IPS-20b (cell line): ENCODE data around the gene MZT2A.
"Not testable (repeated sequence)": the region's sequence is repeated elsewhere in the genome, so short reads cannot be mapped to it uniquely, and the experiment has no call there.

Source experiments
- H3K27ac ChIP-seq: one replicate; pipeline ENCODE4 v1.5.1; 2013; ENCODE audit warnings: low read length
- H3K27me3 ChIP-seq: 2 replicates; pipeline ENCODE4 v1.6.1; 2013; ENCODE audit warnings: mild to moderate bottlenecking, low read length, inconsistent platforms; ENCODE audit not compliant: insufficient read depth
- H3K36me3 ChIP-seq: 2 replicates; pipeline ENCODE4 v1.6.1; 2013; ENCODE audit warnings: low read depth, mild to moderate bottlenecking, inconsistent platforms, low read length, moderate library complexity; ENCODE audit not compliant: insufficient read depth
- H3K4me1 ChIP-seq: 2 replicates; pipeline ENCODE4 v1.6.1; 2013; ENCODE audit warnings: mild to moderate bottlenecking, control low read depth, inconsistent platforms, low read length, moderate library complexity; ENCODE audit not compliant: insufficient read depth
- H3K4me3 ChIP-seq: 2 replicates; pipeline ENCODE4 v1.5.1; 2013; ENCODE audit warnings: mild to moderate bottlenecking, low read length, inconsistent platforms
- H3K9ac ChIP-seq: 2 replicates; pipeline ENCODE4 v1.6.1; 2013; ENCODE audit warnings: low read depth, mild to moderate bottlenecking, inconsistent platforms, low read length, moderate library complexity
- H3K9me3 ChIP-seq: 2 replicates; pipeline ENCODE4 v1.6.1; 2013; ENCODE audit warnings: mild to moderate bottlenecking, low read depth, low read length, inconsistent platforms; ENCODE audit not compliant: insufficient read depth

Gene MZT2A

GRCh38 chr2:131451265-131451949 is 40.8 kb downstream of the MZT2A start:
- H3K4me3 ChIP-seq, H3K4me1 ChIP-seq, H3K36me3 ChIP-seq, H3K9me3 ChIP-seq, H3K27me3 ChIP-seq, H3K9ac ChIP-seq, H3K27ac ChIP-seq: not testable (repeated sequence)

DNA sequence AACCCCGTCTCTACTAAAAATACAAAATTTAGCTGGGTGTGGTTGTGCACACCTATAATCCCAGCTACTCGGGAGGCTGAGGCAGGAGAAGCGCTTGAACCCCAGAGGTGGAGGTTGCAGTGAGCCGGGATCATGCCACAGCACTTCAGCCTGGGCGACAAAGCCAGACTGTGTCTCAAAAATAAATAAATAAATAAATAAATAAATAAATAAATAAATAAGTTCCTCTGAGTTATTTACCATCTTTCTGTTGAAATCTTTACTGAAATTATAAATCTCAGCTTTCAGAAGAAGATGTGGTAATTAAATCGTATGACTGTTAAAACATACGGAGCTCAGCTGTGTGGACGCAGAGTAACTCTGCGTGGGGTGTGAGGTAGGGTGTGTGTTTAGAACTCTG is 44.2 kb downstream of the MZT2A start:
- not testable (repeated sequence) for H3K27me3 ChIP-seq, H3K36me3 ChIP-seq, H3K27ac ChIP-seq, H3K4me1 ChIP-seq, H3K9ac ChIP-seq, H3K4me3 ChIP-seq, H3K9me3 ChIP-seq

- Histone ChIP-seq H3K4me3 (no peak overlapping the region), H3K36me3 (no peaks in the 10 kb centered on the region), H3K27ac (no peak overlapping the region), H3K4me1 (no peaks in the 10 kb centered on the region), H3K9ac (no peak overlapping the region), H3K9me3 (no peaks in the 10 kb centered on the region), H3K27me3 (no peaks in the 10 kb centered on the region)
Observed at GRCh38 chr2:131445896-131446295, 46.3 kb downstream of the MZT2A start.

- not testable (repeated sequence) for H3K36me3 ChIP-seq, H3K27ac ChIP-seq, H3K4me3 ChIP-seq, H3K9me3 ChIP-seq, H3K9ac ChIP-seq, H3K4me1 ChIP-seq, H3K27me3 ChIP-seq
Observed at GRCh38 chr2:131445515-131445797, 46.7 kb downstream of the MZT2A start.

DNA sequence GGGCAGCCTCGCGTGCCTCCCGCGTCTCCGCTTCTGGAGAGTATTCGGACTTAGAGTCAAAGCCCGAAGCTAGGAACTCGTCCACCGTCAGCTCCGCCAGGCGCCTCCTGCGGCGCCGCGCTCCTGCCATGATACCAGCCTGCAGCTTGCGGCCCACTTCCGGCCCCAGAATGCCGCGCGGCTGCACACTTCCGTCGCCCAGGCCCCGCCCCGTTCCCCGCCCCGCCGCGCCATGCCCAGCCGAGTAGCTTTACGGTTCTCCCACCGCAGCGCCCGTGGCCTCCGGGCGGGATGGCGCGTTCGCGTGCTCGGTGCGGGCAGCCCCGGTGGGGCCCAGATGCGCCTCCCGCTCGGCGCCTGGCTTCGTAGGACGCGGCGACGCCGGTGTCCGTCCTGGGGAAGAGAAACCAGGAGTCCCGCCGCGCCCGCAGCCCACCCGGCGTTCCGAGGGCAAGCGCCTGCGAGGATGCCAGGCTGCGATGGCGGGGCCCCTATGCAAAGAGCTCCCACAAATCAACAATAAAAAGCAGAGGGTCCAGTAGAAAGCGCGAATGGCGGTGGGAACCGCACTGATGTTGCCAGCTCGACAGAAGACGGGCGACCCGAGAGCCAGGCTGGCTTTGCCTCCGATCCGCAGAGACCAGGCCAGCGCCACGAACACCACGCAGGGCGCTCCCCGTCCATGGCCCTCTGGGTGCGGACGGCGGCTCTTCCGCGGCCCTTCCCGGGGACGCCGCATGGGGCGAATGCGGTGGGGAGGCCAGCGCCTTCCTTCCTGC is 47.3 kb downstream of the MZT2A start:
- H3K4me1 ChIP-seq, H3K9ac ChIP-seq, H3K27me3 ChIP-seq, H3K9me3 ChIP-seq, H3K36me3 ChIP-seq, H3K27ac ChIP-seq, H3K4me3 ChIP-seq: not testable (repeated sequence)

DNA sequence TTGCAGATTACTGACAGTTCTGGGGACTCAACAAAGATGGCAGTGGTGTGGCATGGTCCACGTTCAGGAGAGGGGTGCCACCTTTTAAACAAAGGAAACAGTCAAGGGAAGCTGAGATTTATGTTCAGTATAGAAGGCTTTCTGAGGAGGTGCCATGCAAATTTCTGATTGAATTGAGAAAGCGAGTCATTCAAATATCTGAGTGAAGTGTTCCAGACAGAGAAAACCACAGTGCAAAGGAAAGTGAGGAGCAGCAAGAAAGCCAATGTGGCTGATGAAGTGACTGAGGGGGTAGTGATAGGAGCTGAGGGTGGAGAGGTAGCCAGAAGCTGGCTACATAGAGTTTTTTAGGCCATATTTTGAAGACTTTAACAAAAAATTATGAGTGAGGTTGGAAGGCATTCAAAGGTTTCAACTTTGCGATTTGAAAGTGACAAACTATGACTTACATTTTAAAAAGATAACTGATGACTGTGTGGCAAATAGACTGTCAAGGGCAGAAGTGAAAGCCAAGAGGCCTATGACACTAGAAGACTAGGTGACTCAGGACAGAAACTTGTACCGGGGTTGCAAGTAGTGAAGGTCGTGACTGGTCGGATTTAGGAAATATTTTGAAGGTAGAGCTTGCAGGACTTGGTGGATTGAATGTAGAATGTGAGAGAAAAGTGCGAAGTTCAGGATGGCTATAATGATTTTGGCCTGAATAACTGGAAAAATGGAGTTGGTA is 51.3 kb downstream of the MZT2A start:
- H3K27me3 ChIP-seq, H3K4me3 ChIP-seq, H3K9me3 ChIP-seq, H3K4me1 ChIP-seq, H3K36me3 ChIP-seq, H3K27ac ChIP-seq, H3K9ac ChIP-seq: not testable (repeated sequence)
